GM12875 (cell line): ENCODE data around the gene ZNF182.
"Not testable (repeated sequence)": the region's sequence is repeated elsewhere in the genome, so short reads cannot be mapped to it uniquely, and the experiment has no call there.

ENCODE experiments used
- H3K4me3 ChIP-seq: one replicate; pipeline ENCODE4 v1.5.1; 2011; ENCODE audit warnings: low read depth, low read length, control low read depth
- TF ChIP-seq, protein P1 (sequence below): IDR thresholded peaks from 2 replicates; pipeline ENCODE4 v1.5.1; 2011; ENCODE audit warnings: low read depth, mild to moderate bottlenecking, control low read depth, inconsistent platforms, low read length, moderate library complexity, borderline replicate concordance; ENCODE audit not compliant: insufficient read depth

The ZNF182 gene

DNA sequence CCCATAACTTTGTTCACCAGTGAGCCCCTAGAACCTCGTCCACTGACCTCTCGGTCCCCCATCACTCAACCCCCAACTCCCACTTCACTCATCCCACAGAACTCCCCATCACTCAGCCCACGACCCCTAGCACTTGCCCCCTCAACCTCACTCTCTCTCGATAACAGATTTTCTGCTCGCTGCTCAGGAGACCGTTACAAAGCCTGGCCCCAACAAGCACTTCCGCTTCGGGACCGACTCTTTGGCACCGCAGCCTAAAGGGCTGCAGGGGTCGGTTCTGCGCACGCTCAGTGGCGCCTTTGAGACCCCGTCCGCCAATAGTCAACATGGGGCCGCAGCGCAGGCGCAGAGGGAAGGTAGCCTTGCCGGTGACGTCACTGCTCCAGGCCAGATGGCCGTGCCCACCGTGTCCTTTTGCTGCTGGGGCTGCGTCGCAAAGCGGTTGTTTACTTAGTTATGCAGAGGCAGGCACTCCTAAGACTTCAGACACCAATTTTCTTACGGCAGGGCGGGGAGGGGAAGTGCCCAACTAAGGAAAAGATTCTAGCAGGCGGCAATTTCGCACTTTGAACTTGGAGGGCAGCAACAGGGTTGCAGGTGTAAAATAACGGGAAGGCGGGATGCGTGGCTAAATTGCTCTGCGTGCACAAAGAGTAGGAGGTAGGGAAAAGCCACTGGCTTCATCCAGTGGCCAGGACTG lies at the start of gene ZNF182:
TSS of gene ZNF182 (minus strand) at position 232 of the 700 bp plus-strand sequence. CDS start 1,380 bp downstream, outside the sequence.
- peak within 1 kb of the TSS; percentile 73 for H3K4me3 ChIP-seq
- TF ChIP-seq, protein P1, sequence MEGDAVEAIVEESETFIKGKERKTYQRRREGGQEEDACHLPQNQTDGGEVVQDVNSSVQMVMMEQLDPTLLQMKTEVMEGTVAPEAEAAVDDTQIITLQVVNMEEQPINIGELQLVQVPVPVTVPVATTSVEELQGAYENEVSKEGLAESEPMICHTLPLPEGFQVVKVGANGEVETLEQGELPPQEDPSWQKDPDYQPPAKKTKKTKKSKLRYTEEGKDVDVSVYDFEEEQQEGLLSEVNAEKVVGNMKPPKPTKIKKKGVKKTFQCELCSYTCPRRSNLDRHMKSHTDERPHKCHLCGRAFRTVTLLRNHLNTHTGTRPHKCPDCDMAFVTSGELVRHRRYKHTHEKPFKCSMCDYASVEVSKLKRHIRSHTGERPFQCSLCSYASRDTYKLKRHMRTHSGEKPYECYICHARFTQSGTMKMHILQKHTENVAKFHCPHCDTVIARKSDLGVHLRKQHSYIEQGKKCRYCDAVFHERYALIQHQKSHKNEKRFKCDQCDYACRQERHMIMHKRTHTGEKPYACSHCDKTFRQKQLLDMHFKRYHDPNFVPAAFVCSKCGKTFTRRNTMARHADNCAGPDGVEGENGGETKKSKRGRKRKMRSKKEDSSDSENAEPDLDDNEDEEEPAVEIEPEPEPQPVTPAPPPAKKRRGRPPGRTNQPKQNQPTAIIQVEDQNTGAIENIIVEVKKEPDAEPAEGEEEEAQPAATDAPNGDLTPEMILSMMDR: no peak

DNA sequence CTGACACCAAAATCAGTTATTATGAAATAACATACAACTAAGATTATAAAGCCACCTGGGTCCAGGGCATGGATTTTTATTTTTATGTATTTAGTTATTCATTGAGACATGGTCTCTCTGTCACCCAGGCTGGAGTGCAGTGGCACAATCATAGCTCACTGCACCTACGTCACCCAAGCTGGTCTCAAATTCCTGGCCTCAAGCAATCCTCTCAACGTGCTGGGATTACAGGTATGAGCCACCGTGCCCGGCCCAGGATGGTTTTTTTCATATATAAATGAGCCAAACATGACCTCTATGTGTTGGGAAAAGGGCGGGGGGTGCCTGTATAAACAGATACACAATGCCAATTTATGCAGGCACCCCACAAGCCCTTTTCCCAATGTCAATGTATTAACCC lies 43.1 kb upstream of the ZNF182 start:
- no peak overlapping the region for H3K4me3 ChIP-seq
- TF ChIP-seq, protein P1: no peak

DNA sequence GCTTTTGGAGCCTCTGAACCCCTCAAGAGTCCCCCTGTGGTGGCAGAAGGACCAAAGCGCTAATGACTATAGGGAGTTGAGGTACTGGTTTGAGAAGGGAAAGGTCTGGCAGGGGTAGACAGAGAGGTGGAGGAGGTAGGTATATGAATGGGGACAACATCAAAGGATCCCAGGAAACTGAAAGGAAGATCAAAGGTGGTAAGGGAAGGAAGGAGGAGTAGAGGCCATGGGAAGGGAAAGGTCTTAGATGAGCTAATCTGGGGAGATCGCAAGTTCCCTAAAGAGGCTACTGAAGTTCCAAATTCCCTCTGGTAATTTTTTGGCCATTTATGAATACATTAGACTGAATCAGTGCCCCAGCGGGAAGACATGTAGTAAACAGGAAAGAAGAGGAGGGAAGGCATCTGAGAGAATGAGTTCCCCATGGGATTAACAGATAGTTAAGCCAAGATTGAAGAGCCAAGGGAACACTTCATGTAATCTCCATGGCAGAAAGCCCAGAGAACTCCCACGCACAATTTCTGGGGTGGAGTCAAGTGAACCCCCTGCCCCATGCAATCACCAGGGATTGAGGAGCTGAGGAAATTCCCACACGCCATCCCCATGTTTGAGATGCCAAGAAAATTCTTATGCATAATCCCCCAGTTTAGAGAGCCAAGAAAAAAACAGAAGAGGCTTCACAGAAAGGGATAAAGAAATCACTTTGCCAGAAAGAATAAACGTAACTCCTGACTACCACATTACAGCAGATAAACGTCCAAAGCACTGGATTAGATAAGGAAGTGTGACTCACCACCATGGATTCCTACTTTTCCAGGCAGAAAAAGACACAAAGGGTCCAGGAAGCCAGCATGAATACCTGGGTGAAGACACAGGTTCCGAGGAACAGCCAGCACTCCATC lies 41.9 kb upstream of the ZNF182 start:
- TF ChIP-seq, protein P1: no peak
- no peak overlapping the region for H3K4me3 ChIP-seq

DNA sequence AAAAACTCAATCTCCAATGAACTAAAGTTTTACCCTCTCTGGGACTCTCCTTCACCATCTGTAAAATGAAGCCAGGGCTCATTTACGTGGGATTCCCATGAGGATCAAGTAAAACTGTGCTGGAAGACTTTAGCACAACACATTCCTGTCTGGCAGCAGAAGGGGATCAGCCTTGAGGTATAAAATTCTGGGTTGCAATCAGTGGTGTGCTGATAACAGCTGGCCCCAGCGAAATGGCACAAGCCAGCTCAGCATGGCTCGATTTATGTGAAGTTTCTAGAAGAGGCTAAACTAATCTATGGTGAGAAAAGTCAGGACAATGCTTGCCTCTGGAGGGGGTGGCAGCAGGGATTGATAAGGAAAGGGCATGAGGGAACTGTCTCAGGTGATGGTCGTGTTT lies 39.3 kb upstream of the ZNF182 start:
- TF ChIP-seq, protein P1: no peak
- H3K4me3 ChIP-seq: no peak overlapping the region

DNA sequence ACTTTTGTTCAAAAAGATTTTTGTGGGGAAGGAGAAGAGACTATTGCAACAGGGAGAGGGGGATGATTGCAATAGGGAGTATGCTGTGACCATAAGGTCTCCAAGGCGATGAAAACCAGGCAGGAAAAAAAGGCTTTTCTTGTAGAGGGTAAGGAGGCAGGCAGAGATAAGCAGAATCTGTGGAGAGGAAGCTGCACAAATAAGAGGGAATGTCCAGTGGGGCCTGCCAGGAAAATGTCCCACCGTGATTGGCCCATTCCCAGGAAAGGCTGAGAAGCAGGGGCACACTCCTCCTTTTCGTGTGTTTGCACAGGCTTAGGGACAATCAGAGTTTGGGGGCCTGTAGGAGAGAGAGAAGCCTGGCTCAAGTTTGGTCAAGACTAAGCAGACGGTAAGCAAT lies 32.1 kb upstream of the ZNF182 start:
- H3K4me3 ChIP-seq: no peak overlapping the region
- TF ChIP-seq, protein P1: no peak

GRCh38 chrX:48030641-48031173 lies 26.9 kb upstream of the ZNF182 start:
- H3K4me3 ChIP-seq: not testable (repeated sequence)

- no peak overlapping the region for H3K4me3 ChIP-seq
- TF ChIP-seq, protein P1: no peak
Measured at GRCh38 chrX:48030237-48030636, 26.4 kb upstream of the ZNF182 start.
